GM12875 (cell line): ENCODE measurements around the gene SPATC1L.

Experiments
- H3K4me3 ChIP-seq: one replicate; pipeline ENCODE4 v1.5.1; 2011; ENCODE audit warnings: low read depth, low read length, control low read depth
- CTCF ChIP-seq: IDR thresholded peaks from 2 replicates; pipeline ENCODE4 v1.5.1; 2011; ENCODE audit warnings: low read depth, mild to moderate bottlenecking, control low read depth, inconsistent platforms, low read length, moderate library complexity, borderline replicate concordance; ENCODE audit not compliant: insufficient read depth

SPATC1L gene

GRCh38 chr21:46156678-46157077, 27.6 kb downstream of the SPATC1L start:
- no peak overlapping the region for H3K4me3 ChIP-seq
- no peak for TF ChIP-seq CTCF

GRCh38 chr21:46156378-46156645, 27.9 kb downstream of the SPATC1L start:
- no peak for TF ChIP-seq CTCF
- H3K4me3 ChIP-seq, result no peak overlapping the region

- TF ChIP-seq CTCF, result no peak
- no peak within 1 kb of the TSS for H3K4me3 ChIP-seq
These were observed 28.5 kb downstream of the SPATC1L start, which contains the start of gene FTCD for GRCh38 chr21:46155514-46156377. FTCD (minus strand) TSS chr21:46155579; CDS start chr21:46155523, 56 bp downstream.

- TF ChIP-seq CTCF, result no peak
- no peak overlapping the region for H3K4me3 ChIP-seq
These were observed 29.2 kb downstream of the SPATC1L start for GRCh38 chr21:46154955-46155513.

- TF ChIP-seq CTCF, result no peak
- no peak overlapping the region for H3K4me3 ChIP-seq
These were observed 29.9 kb downstream of the SPATC1L start for GRCh38 chr21:46154155-46154954.

GRCh38 chr21:46153247-46154154, 30.8 kb downstream of the SPATC1L start:
- no peak overlapping the region for H3K4me3 ChIP-seq
- peak; percentile 76 for TF ChIP-seq CTCF
